K562 (cell line): ENCODE results near the gene EFNA5. TPM values are rescaled to one million over a fixed set of nuclear protein-coding genes. Genes with fewer than 3 reads are reported as not detected.

Experiments
- ATAC-seq: fragments of 200-7000 bp; cut with Tn5 transposase; 3 replicates; pipeline ENCODE4 v1.9.1; 2020; ENCODE audit warnings: moderate library complexity
- BruUV-seq: library from RNA; stranded (reverse); fragments of 400-500 nt; replicated peaks from 2 replicates; lab custom pipeline; 2021; lab: Mats Ljungman, UMichigan
- CTCF ChIA-PET: fragments of 300-600 bp; formaldehyde crosslinking; extraction: SDS; loops from one replicate; lab custom pipeline; 2021; ENCODE audit warnings: low intra/inter-chr PET ratio; lab: Yijun Ruan, JAX
- POLR2A ChIA-PET: fragments of 300-600, 350-650 bp; sonication (Branson Sonifier 250); formaldehyde crosslinking; extraction: SDS; loops from one replicate; lab custom pipeline; 2021; ENCODE audit warnings: antibody characterized with exemption, inconsistent platforms; lab: Yijun Ruan, JAX
- DNase-seq, 4 experiments: peaks; one replicate each; pipeline versions ENCODE4 v3.0.0 to v3.0.0-alpha.2; 2011 to 2018; ENCODE audit warnings: low spot score in 3 of 4, mixed read lengths in 3 of 4; ENCODE audit errors: extremely low read depth in 1 of 4
- FAIRE-seq: peaks from 2 replicates; lab custom pipeline; 2011; peaks lifted over from hg19 to GRCh38; lab: Jason Lieb, UNC
- H2AFZ ChIP-seq: 2 replicates; pipeline ENCODE4 v1.6.0; 2011; ENCODE audit warnings: low read depth, low read length, control low read depth, inconsistent platforms
- H3K27ac ChIP-seq: fragments of 200-600 bp; 3 replicates; pipeline ENCODE4 v1.8.0; 2011; ENCODE audit warnings: low read depth, mild to moderate bottlenecking, control low read depth, inconsistent platforms, low read length, moderate library complexity, mixed read lengths; ENCODE audit errors: extremely low read depth
- H3K27me3 ChIP-seq, 2 experiments: fragments of 300-600 bp in 1 of 2; 2 replicates in 1 of 2; 3 replicates in 1 of 2; pipeline versions ENCODE4 v1.6.0 to v1.8.0; 2011; ENCODE audit warnings: inconsistent platforms in 2 of 2, low read length in 2 of 2, mild to moderate bottlenecking in 1 of 2, mixed read lengths in 1 of 2, moderate library complexity in 1 of 2; ENCODE audit not compliant: control insufficient read depth in 2 of 2, insufficient read depth in 2 of 2
- H3K36me3 ChIP-seq: fragments of 300-600 bp; 3 replicates; pipeline ENCODE4 v1.8.0; 2011; ENCODE audit warnings: mild to moderate bottlenecking, low read length, inconsistent platforms; ENCODE audit not compliant: control insufficient read depth, insufficient read depth
- H3K4me1 ChIP-seq, 2 experiments: fragments of 200-600 bp in 1 of 2; replicated peaks in 1 of 2; 2 replicates in 1 of 2; 3 replicates in 1 of 2; pipeline versions ENCODE4 v1.5.1 to v1.8.0; 2011; ENCODE audit warnings: inconsistent platforms in 2 of 2, low read length in 2 of 2, mild to moderate bottlenecking in 1 of 2, mixed read lengths in 1 of 2, moderate library complexity in 1 of 2; ENCODE audit not compliant: control insufficient read depth in 2 of 2, insufficient read depth in 2 of 2
- H3K4me2 ChIP-seq: 2 replicates; pipeline ENCODE4 v1.6.1; 2011; ENCODE audit warnings: low read length, control low read depth, inconsistent platforms, mixed read lengths; ENCODE audit not compliant: insufficient read depth
- H3K4me3 ChIP-seq: fragments of 200-600 bp; sonication (generic), shearing (Covaris generic); 2 replicates; pipeline ENCODE4 v1.5.1; 2016; ENCODE audit warnings: control low read depth, inconsistent platforms
- H3K79me2 ChIP-seq: fragments of 200-600 bp; 3 replicates; pipeline ENCODE4 v1.8.0; 2011; ENCODE audit warnings: low read length, inconsistent platforms; ENCODE audit not compliant: control insufficient read depth, insufficient read depth
- H3K9ac ChIP-seq, 2 experiments: 2 replicates each; pipeline versions ENCODE4 v1.6.0 to v1.6.1; 2011; ENCODE audit warnings: low read depth in 2 of 2, low read length in 2 of 2, control low read depth in 1 of 2, inconsistent platforms in 1 of 2, mild to moderate bottlenecking in 1 of 2, mixed read lengths in 1 of 2; ENCODE audit not compliant: insufficient read depth in 1 of 2
- H3K9me1 ChIP-seq: one replicate; pipeline ENCODE4 v1.6.0; 2011; ENCODE audit warnings: inconsistent platforms, mild to moderate bottlenecking, low read length, moderate library complexity; ENCODE audit not compliant: control insufficient read depth, insufficient read depth
- H3K9me3 ChIP-seq: replicated peaks from 2 replicates; pipeline ENCODE4 v1.5.1; 2011; ENCODE audit warnings: low read depth, low read length, inconsistent platforms; ENCODE audit not compliant: control insufficient read depth, insufficient read depth
- H4K20me1 ChIP-seq: replicated peaks from 2 replicates; pipeline ENCODE4 v1.6.1; 2011; ENCODE audit warnings: low read length, inconsistent platforms, mixed read lengths; ENCODE audit not compliant: control insufficient read depth, insufficient read depth
- KLF1 ChIP-seq: fragments of 450-650 bp; IDR thresholded peaks from 2 replicates; pipeline ENCODE4 v1.6.1; 2016; ENCODE audit warnings: missing genetic modification characterization, missing compliant biosample characterization
- MEIS2 ChIP-seq: fragments of 450-650 bp; IDR thresholded peaks from 2 replicates; pipeline ENCODE4 v1.6.1; 2014; ENCODE audit warnings: mild to moderate bottlenecking; ENCODE audit not compliant: partially characterized antibody
- MXI1 ChIP-seq: IDR thresholded peaks from 2 replicates; pipeline ENCODE4 v1.6.1; 2011; ENCODE audit warnings: low read depth, mild to moderate bottlenecking, improper control_type of control experiment, low read length
- RBM14 ChIP-seq: fragments of 200-400 bp; formaldehyde crosslinking; IDR thresholded peaks from 2 replicates; pipeline ENCODE4 v1.6.1; 2018; ENCODE audit warnings: low read depth, mild to moderate bottlenecking, low read length, moderate library complexity, borderline replicate concordance; ENCODE audit not compliant: insufficient read depth
- SRSF3 ChIP-seq: fragments of 200-400 bp; formaldehyde crosslinking; IDR thresholded peaks from 2 replicates; pipeline ENCODE4 v1.6.1; 2016; ENCODE audit warnings: mild to moderate bottlenecking, low read length, moderate library complexity; ENCODE audit not compliant: insufficient read depth
- ZNF324 ChIP-seq: fragments of 250-450 bp; sonication (Bioruptor Pico); IDR thresholded peaks from 2 replicates; pipeline ENCODE4 v1.4.0; 2020; ENCODE audit warnings: mild to moderate bottlenecking
- WGBS: fragments of 100-300 bp; shearing (Covaris generic); methylation state at CpG from one replicate; pipeline ENCODE4 v1.1.6; 2016; ENCODE audit warnings: low coverage, mixed read lengths; ENCODE audit not compliant: insufficient coverage; ENCODE audit errors: missing lambda C conversion rate; 5-methylcytosine and 5-hydroxymethylcytosine counted together
- in situ Hi-C: fragments of 300-500 bp; cut with MboI; formaldehyde crosslinking; loops from 4 replicates; pipeline ENCODE4 v1.15.0; 2018; ENCODE audit warnings: inconsistent platforms, mixed read lengths
- intact Hi-C: fragments of 100-400 bp; cut with micrococcal nuclease; formaldehyde crosslinking; loops from 2 replicates; pipeline ENCODE4 v1.14.2; 2022
- polyA plus RNA-seq, 8 experiments: library from polyadenylated mRNA; depleted of rRNA in 4 of 8; stranded (reverse) in 5 of 8; unstranded in 3 of 8; fragments of >200 nt; fragmentation: Nextera tagmentation in 2 of 8; fragmentation: Illumina TruSeq in 1 of 8; extraction: Ambion mirVana in 2 of 8; extraction: Trizol in 1 of 8; gene quantifications; 2 replicates each; pipeline versions ENCODE4 v1.2.1 to v1.2.3, GENCODE V29; 2011 to 2014; ENCODE audit warnings: inconsistent platforms in 1 of 8, missing spikeins in 1 of 8
- total RNA-seq, 7 experiments: library from RNA; depleted of rRNA in 6 of 7; stranded (reverse); fragments of >200 nt in 6 of 7; fragmentation: Illumina TruSeq in 2 of 7; extraction: Trizol in 2 of 7; gene quantifications; 2 replicates each; pipeline versions ENCODE4 v1.2.1 to v1.2.3, GENCODE V29; 2011 to 2021; ENCODE audit warnings: low replicate concordance in 1 of 7
- TF ChIP-seq, protein P1 (sequence below), 2 experiments: fragments of 450-650 bp; IDR thresholded peaks; 2 replicates each; pipeline ENCODE4 v1.6.1; 2016; ENCODE audit warnings: mild to moderate bottlenecking in 2 of 2, borderline replicate concordance in 1 of 2, low read depth in 1 of 2, moderate library complexity in 1 of 2

EFNA5 gene
- total and polyA plus RNA-seq, 9 of the 15 experiments (the other 6 are each of a cell fraction or from before 2014, with no cell fraction given): 0.20 TPM; not detected in 8

GRCh38 chr5:107396351-107396690, 274.4 kb downstream of the EFNA5 start:
- no peaks in the 10 kb centered on the region for H3K9me1 ChIP-seq
- no peaks in the 10 kb centered on the region for H4K20me1 ChIP-seq
- no peaks in the 10 kb centered on the region for H3K27me3 ChIP-seq
- in situ Hi-C loops: no loop called here
- ATAC-seq (no peak), FAIRE-seq (no peak), DNase-seq (no peak)
- no peak overlapping the region for H3K27ac ChIP-seq
- no TSS peak for BruUV-seq
- H3K9ac ChIP-seq: no peak overlapping the region
- no peak overlapping the region for H3K4me3 ChIP-seq
- CTCF ChIA-PET: no interaction called here
- H3K4me2 ChIP-seq: no peak overlapping the region
- H3K36me3 ChIP-seq: no peaks in the 10 kb centered on the region
- TF ChIP-seq RBM14 (no peak), KLF1 (tag) (no peak), MEIS2 (no peak), MXI1 (no peak), ZNF324 (CRISPR knock-in tag) (no peak), SRSF3 (no peak)
- TF ChIP-seq, protein P1, sequence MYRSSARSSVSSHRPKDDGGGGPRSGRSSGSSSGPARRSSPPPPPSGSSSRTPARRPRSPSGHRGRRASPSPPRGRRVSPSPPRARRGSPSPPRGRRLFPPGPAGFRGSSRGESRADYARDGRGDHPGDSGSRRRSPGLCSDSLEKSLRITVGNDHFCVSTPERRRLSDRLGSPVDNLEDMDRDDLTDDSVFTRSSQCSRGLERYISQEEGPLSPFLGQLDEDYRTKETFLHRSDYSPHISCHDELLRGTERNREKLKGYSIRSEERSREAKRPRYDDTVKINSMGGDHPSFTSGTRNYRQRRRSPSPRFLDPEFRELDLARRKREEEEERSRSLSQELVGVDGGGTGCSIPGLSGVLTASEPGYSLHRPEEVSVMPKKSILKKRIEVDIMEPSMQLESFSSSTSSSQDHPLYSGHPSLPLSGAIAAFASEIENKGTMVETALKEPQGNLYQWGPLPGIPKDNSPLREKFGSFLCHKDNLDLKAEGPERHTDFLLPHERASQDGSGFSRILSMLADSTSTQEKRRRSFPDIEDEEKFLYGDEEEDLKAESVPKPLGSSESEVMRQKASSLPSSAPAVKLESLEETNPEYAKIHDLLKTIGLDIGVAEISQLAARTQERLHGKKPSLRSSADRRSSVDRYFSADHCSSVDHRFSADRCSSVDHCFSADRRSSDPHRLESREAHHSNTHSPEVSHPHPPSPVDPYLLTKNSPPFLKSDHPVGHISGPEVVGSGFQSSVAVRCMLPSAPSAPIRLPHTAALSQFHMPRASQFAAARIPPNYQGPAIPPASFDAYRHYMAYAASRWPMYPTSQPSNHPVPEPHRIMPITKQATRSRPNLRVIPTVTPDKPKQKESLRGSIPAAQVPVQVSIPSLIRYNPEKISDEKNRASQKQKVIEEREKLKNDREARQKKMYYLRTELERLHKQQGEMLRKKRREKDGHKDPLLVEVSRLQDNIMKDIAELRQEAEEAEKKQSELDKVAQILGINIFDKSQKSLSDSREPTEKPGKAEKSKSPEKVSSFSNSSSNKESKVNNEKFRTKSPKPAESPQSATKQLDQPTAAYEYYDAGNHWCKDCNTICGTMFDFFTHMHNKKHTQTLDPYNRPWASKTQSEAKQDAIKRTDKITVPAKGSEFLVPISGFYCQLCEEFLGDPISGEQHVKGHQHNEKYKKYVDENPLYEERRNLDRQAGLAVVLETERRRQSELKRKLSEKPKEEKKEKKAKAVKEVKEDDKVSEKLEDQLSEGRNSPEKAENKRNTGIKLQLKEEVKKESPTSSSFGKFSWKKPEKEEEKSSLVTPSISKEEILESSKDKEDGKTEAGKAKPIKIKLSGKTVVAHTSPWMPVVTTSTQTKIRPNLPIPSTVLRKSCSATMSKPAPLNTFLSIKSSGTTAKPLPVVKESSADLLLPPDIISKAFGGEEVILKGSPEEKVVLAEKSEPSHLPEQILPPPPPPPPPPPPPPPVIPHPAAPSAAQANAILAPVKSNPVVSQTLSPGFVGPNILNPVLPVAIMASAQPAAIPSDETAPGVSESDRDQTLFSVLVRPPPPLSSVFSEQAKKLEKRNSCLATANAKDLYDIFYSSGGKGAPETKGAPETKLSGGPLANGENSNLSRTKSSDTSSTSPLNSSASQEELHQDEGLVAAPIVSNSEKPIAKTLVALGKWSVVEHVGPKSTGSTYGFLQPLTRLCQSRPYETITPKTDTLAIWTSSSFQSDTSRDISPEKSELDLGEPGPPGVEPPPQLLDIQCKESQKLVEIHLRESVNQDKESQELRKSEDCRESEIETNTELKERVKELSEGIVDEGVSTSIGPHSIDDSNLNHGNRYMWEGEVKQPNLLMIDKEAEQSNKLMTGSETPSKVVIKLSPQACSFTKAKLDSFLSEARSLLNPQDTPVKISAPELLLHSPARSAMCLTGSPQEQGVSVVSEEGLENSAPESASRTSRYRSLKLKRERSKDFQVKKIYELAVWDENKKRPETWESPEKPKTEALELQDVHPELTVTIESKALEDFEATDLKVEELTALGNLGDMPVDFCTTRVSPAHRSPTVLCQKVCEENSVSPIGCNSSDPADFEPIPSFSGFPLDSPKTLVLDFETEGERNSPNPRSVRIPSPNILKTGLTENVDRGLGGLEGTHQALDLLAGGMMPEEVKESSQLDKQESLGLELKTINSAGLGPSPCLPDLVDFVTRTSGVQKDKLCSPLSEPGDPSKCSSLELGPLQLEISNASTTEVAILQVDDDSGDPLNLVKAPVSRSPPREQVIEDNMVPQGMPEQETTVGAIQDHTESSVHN (IDR thresholded peaks at IDR 0.05; ENCODE audit: borderline replicate concordance in 1 of 2, low read depth in 1 of 2): no peak
- 0% methylated on average over 1 of the region's 1 CpG for WGBS
- H2AFZ ChIP-seq: no peak overlapping the region
- POLR2A ChIA-PET: no interaction called here
- H3K9me3 ChIP-seq: no peaks in the 10 kb centered on the region
- no peaks in the 10 kb centered on the region for H3K79me2 ChIP-seq
- H3K4me1 ChIP-seq: no peaks in the 10 kb centered on the region
- intact Hi-C loops: no loop called here
